NOMO-1 (cell line): ENCODE measurements around the gene ZNF511.
"Not testable (repeated sequence)": the region's sequence is repeated elsewhere in the genome, so short reads cannot be mapped to it uniquely, and the experiment has no call there.

Source experiments
- DNase-seq, 2 experiments: peaks; one replicate each; lab custom pipeline; 2025; ENCODE audit not compliant: unreplicated experiment in 2 of 2; lab: John Stamatoyannopoulos, UW

The ZNF511 gene

GRCh38 chr10:133312016-133312768, 3.5 kb downstream of the ZNF511 start:
- no peak for DNase-seq

- DNase-seq: no peak
These were observed 4.0 kb downstream of the ZNF511 start for GRCh38 chr10:133312769-133313145.

- DNase-seq: no peak
These were observed 4.5 kb downstream of the ZNF511 start for GRCh38 chr10:133313192-133313591.

- no peak for DNase-seq
These were observed 6.2 kb downstream of the ZNF511 start for GRCh38 chr10:133314911-133315310.

GRCh38 chr10:133315847-133316246, 7.1 kb downstream of the ZNF511 start:
- no peak for DNase-seq

- no peak for DNase-seq
These were observed 7.6 kb downstream of the ZNF511 start for GRCh38 chr10:133316266-133316665.

- DNase-seq: no peak
These were observed 8.0 kb downstream of the ZNF511 start for GRCh38 chr10:133316732-133317131.

GRCh38 chr10:133318494-133319127, 9.9 kb downstream of the ZNF511 start:
- peak; percentile 57 to 61 for DNase-seq

GRCh38 chr10:133320852-133321422, 12.2 kb downstream of the ZNF511 start:
- DNase-seq: not testable (repeated sequence)

GRCh38 chr10:133322064-133322709, 13.5 kb downstream of the ZNF511 start:
- not testable (repeated sequence) for DNase-seq

- no peak for DNase-seq
These were observed 15.6 kb downstream of the ZNF511 start for GRCh38 chr10:133324198-133324792.

- DNase-seq: no peak
These were observed 16.1 kb downstream of the ZNF511 start for GRCh38 chr10:133324857-133325260.

GRCh38 chr10:133325440-133326222, 16.9 kb downstream of the ZNF511 start:
- no peak for DNase-seq

- DNase-seq: no peak
These were observed 17.5 kb downstream of the ZNF511 start for GRCh38 chr10:133326223-133326551.

- no peak for DNase-seq
These were observed 18.3 kb downstream of the ZNF511 start for GRCh38 chr10:133326745-133327650.

GRCh38 chr10:133327651-133328357, 19.1 kb downstream of the ZNF511 start:
- no peak for DNase-seq

- DNase-seq: no peak
These were observed 19.9 kb downstream of the ZNF511 start for GRCh38 chr10:133328358-133329343.
